GM20000 (cell line): ENCODE measurements around the gene DZIP1L.

Experiments used
- DNase-seq: peaks from one replicate; pipeline ENCODE4 v3.0.0; 2012; ENCODE audit warnings: low spot score
- TF ChIP-seq, protein P1 (sequence below): IDR thresholded peaks from 2 replicates; pipeline ENCODE4 v1.5.1; 2012; ENCODE audit warnings: mild to moderate bottlenecking, control low read depth; ENCODE audit errors: extremely low read depth, missing control alignments

DZIP1L gene

DNA sequence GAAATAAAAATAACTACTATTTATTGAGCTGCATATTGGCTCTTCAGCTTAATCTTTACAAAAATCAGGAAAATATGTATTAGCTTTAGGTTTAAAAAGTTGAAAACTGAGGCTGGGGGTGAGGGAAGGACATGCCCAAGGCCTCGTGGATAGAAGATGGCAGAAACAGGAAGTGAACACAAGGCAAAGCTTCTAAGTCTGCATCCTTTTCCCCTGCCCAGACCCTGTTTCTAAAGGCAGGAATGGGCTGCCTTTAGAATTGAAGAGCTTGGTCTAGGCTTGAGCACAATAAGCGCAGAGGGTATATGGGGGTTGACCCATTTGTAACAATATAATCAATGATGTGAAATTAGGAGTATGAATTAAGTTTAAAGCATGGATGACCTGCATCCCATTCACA, 99.3 kb downstream of the DZIP1L start:
- no peak for DNase-seq
- TF ChIP-seq, protein P1, sequence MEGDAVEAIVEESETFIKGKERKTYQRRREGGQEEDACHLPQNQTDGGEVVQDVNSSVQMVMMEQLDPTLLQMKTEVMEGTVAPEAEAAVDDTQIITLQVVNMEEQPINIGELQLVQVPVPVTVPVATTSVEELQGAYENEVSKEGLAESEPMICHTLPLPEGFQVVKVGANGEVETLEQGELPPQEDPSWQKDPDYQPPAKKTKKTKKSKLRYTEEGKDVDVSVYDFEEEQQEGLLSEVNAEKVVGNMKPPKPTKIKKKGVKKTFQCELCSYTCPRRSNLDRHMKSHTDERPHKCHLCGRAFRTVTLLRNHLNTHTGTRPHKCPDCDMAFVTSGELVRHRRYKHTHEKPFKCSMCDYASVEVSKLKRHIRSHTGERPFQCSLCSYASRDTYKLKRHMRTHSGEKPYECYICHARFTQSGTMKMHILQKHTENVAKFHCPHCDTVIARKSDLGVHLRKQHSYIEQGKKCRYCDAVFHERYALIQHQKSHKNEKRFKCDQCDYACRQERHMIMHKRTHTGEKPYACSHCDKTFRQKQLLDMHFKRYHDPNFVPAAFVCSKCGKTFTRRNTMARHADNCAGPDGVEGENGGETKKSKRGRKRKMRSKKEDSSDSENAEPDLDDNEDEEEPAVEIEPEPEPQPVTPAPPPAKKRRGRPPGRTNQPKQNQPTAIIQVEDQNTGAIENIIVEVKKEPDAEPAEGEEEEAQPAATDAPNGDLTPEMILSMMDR: no peak

DNA sequence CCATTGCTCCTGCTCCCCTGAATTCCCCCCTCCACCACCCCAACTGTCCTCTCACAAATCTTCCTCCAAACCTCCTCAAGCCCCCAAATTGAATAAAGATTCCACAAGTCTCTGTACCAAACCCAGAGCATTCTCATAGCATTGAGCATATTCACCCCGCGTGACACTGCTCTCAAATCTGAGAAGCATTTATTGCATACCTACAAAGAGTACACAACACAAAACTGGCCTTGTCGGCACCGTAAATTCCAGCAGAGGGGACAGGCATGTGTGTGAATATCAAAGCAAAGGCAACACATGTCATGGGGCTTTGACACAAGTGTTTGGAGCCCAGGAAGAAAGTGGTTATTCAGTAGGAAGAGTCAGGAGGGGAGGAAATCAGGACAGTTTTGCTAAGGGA, 102.9 kb downstream of the DZIP1L start:
- no peak for DNase-seq
- TF ChIP-seq, protein P1: no peak
